Thyroid gland (tissue), 4 donors: ENCODE results near the gene LOC101059915.

Source experiments
- CTCF ChIP-seq, 6 experiments: fragments of 200-600 bp in 3 of 6; fragments of 450-650 bp in 3 of 6; sonication (generic) in 3 of 6; IDR thresholded peaks; one replicate each; pipeline ENCODE4 v1.5.1; 2016 to 2019; ENCODE audit warnings: antibody characterized with exemption in 6 of 6, mild to moderate bottlenecking in 2 of 6, inconsistent platforms in 1 of 6, moderate library complexity in 1 of 6
- POLR2A ChIP-seq, 2 donors: fragments of 450-650 bp; IDR thresholded peaks; one replicate each; pipeline ENCODE4 v1.6.1; 2017; ENCODE audit warnings: antibody characterized with exemption in 2 of 2, mild to moderate bottlenecking in 2 of 2, moderate library complexity in 1 of 2

GRCh38 chrX:71619193-71619592, 48.2 kb upstream of the LOC101059915 start:
- TF ChIP-seq POLR2A (IDR thresholded peaks at IDR 0.05) (no peak), CTCF (IDR thresholded peaks at IDR 0.05) (no peak)
